ENCODE measurements around the gene GRB7.

Gene GRB7

DNA sequence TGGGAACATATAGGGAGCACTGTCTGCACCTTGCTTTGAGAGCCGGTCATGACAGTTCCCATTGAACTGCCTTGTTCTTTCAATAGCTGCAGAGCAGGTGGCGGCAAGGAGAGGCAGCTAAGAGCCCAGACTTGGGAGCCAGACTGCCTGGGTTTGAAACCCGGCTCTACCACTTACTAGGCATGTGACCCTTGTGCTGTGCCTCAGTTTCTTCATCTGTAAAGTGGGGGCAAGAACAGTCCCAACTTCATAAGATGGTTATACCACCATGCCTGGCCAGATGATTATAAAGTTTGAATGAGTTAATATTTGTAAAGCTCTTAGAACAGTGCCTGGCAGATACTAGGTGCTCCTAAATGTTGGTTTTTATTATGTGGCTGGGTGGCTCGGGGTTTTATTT lies 23.5 kb upstream of the GRB7 start:
- H3K4me3 ChIP-seq (ENCODE audit: low read depth, low read length): no peak overlapping the region
- TF ChIP-seq POLR2A (IDR thresholded peaks at IDR 0.05; ENCODE audit: extremely low read depth, insufficient read length) (no peak), MYC (IDR thresholded peaks at IDR 0.05; ENCODE audit: low read depth, low read length) (no peak)
- TF ChIP-seq, protein P1, sequence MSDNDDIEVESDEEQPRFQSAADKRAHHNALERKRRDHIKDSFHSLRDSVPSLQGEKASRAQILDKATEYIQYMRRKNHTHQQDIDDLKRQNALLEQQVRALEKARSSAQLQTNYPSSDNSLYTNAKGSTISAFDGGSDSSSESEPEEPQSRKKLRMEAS (IDR thresholded peaks at IDR 0.05; ENCODE audit: low read depth, low read length): no peak
- TF ChIP-seq, protein P2, sequence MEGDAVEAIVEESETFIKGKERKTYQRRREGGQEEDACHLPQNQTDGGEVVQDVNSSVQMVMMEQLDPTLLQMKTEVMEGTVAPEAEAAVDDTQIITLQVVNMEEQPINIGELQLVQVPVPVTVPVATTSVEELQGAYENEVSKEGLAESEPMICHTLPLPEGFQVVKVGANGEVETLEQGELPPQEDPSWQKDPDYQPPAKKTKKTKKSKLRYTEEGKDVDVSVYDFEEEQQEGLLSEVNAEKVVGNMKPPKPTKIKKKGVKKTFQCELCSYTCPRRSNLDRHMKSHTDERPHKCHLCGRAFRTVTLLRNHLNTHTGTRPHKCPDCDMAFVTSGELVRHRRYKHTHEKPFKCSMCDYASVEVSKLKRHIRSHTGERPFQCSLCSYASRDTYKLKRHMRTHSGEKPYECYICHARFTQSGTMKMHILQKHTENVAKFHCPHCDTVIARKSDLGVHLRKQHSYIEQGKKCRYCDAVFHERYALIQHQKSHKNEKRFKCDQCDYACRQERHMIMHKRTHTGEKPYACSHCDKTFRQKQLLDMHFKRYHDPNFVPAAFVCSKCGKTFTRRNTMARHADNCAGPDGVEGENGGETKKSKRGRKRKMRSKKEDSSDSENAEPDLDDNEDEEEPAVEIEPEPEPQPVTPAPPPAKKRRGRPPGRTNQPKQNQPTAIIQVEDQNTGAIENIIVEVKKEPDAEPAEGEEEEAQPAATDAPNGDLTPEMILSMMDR (IDR thresholded peaks at IDR 0.05; ENCODE audit: low read depth, low read length): no peak
- no peak for DNase-seq (ENCODE audit: low read depth)

DNA sequence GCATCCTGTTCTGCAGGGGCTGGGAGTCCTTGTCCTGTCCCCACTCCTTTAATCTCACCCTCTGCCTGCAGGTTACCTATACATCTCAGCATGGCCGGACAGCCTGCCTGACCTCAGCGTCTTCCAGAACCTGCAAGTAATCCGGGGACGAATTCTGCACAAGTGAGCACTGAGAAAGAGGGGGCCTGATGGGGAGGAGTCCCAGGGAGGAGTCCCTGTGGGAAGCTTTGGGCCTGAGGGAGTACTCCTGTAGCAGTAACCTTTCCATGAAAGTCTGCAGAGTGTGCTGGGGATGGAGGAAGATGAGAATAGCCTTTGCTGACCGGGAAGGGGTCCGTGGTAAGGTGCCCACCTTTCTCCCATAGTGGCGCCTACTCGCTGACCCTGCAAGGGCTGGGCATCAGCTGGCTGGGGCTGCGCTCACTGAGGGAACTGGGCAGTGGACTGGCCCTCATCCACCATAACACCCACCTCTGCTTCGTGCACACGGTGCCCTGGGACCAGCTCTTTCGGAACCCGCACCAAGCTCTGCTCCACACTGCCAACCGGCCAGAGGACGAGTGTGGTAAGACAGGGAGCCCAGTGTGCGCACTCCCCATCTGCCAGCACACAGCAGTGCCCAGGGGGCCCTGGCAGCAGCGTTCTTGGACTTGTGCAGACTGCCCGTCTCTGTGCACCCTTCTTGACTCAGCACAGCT lies 22.2 kb upstream of the GRB7 start:
- DNase-seq (ENCODE audit: low read depth): no peak
- TF ChIP-seq, protein P1 (IDR thresholded peaks at IDR 0.05; ENCODE audit: low read depth, low read length): no peak
- TF ChIP-seq, protein P2 (IDR thresholded peaks at IDR 0.05; ENCODE audit: low read depth, low read length): no peak
- TF ChIP-seq MYC (IDR thresholded peaks at IDR 0.05; ENCODE audit: low read depth, low read length) (no peak), POLR2A (IDR thresholded peaks at IDR 0.05; ENCODE audit: extremely low read depth, insufficient read length) (no peak)
- no peak overlapping the region for H3K4me3 ChIP-seq (ENCODE audit: low read depth, low read length)

DNA sequence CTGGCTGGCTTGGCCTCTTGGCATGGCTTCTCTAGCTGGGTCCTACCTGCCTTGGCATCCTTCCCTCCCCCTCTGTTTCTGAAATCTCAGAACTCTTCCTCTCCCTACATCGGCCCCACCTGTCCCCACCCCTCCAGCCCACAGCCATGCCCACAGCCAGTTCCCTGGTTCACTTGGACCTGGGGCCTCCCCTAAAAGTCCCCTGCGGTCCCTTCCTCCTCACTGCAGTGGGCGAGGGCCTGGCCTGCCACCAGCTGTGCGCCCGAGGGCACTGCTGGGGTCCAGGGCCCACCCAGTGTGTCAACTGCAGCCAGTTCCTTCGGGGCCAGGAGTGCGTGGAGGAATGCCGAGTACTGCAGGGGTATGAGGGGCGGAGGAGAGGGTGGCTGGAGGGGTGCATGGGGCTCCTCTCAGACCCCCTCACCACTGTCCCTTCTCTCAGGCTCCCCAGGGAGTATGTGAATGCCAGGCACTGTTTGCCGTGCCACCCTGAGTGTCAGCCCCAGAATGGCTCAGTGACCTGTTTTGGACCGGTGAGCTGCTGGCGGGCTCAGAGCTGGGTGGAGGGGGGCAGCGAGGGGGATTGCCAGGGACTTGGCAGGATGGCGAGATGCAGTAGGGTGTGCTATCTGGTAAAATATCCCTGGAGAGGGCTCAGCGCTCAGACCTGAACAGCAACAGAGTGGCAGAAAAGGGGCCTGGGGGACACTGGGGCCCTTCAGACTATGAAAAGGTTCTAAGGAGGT lies 21.5 kb upstream of the GRB7 start:
- H3K4me3 ChIP-seq (ENCODE audit: low read depth, low read length): no peak overlapping the region
- TF ChIP-seq, protein P1 (IDR thresholded peaks at IDR 0.05; ENCODE audit: low read depth, low read length): no peak
- TF ChIP-seq MYC (IDR thresholded peaks at IDR 0.05; ENCODE audit: low read depth, low read length) (no peak), POLR2A (IDR thresholded peaks at IDR 0.05; ENCODE audit: extremely low read depth, insufficient read length) (no peak)
- TF ChIP-seq, protein P2 (IDR thresholded peaks at IDR 0.05; ENCODE audit: low read depth, low read length): no peak
- DNase-seq (ENCODE audit: low read depth): no peak

DNA sequence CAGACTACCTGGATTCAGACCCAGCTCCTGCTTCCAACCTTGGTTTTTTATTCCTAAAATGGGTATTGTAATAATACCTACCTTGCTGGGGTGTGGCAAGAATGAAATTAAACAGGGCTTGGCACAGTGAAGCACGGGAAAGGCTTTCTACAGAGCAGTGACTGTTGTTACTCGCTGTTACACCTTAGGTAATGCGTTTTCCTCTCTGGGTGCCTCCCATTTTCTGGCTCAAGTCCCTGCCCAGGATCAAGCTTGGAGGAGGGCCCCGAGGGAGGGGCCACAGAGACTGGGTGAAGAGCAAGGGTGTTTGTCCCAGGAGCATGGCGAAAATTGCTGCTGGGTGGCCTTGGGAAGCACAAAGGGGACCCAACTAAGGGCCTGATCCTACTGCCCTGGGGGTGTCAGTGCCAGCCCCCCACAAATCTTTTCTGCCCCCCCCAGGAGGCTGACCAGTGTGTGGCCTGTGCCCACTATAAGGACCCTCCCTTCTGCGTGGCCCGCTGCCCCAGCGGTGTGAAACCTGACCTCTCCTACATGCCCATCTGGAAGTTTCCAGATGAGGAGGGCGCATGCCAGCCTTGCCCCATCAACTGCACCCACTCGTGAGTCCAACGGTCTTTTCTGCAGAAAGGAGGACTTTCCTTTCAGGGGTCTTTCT lies 20.7 kb upstream of the GRB7 start:
- TF ChIP-seq POLR2A (IDR thresholded peaks at IDR 0.05; ENCODE audit: extremely low read depth, insufficient read length): no peak
- TF ChIP-seq, protein P1 (IDR thresholded peaks at IDR 0.05; ENCODE audit: low read depth, low read length): no peak
- TF ChIP-seq, protein P2 (IDR thresholded peaks at IDR 0.05; ENCODE audit: low read depth, low read length): no peak
- TF ChIP-seq MYC (IDR thresholded peaks at IDR 0.05; ENCODE audit: low read depth, low read length): no peak
- no peak for DNase-seq (ENCODE audit: low read depth)
- no peak overlapping the region for H3K4me3 ChIP-seq (ENCODE audit: low read depth, low read length)

DNA sequence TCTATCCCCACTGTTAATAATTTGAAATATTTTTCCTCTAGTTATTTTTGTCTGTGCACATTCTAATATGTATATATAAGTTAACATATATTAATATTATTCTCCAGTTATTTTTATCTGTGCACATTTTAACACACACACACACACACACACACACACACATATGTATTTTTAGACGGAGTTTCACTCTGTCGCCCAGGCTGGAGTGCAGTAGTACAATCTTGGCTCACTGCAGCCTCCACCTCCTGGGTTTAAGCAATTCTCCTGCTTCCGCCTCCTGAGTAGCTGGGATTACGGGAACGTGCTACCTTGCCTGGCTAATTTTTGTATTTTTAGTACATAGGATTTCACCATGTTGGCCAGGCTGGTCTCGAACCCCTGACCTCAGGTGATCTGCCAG lies 20.1 kb upstream of the GRB7 start:
- no peak for DNase-seq (ENCODE audit: low read depth)
- TF ChIP-seq MYC (IDR thresholded peaks at IDR 0.05; ENCODE audit: low read depth, low read length) (no peak), POLR2A (IDR thresholded peaks at IDR 0.05; ENCODE audit: extremely low read depth, insufficient read length) (no peak)
- TF ChIP-seq, protein P2 (IDR thresholded peaks at IDR 0.05; ENCODE audit: low read depth, low read length): no peak
- TF ChIP-seq, protein P1 (IDR thresholded peaks at IDR 0.05; ENCODE audit: low read depth, low read length): no peak
- no peak overlapping the region for H3K4me3 ChIP-seq (ENCODE audit: low read depth, low read length)
